ENCODE results near the gene EPAS1.

DNA sequence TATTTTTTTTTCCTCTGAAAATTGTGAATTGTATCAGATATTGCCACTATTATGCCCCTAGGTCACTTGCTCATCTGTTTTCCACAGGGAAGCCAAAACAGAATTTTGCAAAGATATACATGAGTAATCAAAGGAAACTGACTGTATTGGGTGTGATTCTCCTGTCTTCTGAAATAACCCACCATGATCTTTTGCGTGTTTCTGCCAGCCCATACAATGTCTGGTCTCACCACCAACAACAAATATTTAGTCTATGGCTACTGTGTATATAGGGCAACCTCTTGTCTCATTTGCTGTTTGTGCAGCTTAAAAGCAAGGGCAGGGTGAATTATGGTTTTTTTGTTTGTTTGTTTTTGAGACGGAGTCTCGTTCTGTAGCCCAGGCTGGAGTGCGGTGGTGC lies 26.5 kb downstream of the EPAS1 start:
- no peak for TF ChIP-seq CTCF (conservative IDR thresholded peaks at IDR 0.05)
- TF ChIP-seq ZFX (IDR thresholded peaks at IDR 0.05), result no peak
